HepG2 (cell line): ENCODE measurements around the gene AAR2. TPM values are rescaled to one million over a fixed set of nuclear protein-coding genes. Genes with fewer than 3 reads are reported as not detected.

Experiments used
- ATF7 ChIP-seq, 2 experiments: fragments of 450-650 bp in 1 of 2; sonication (generic) in 1 of 2; formaldehyde crosslinking in 1 of 2; IDR thresholded peaks; 2 replicates each; pipeline versions ENCODE4 v1.4.0 to v1.6.1; 2016 to 2020; ENCODE audit warnings: antibody characterized with exemption in 1 of 2, mild to moderate bottlenecking in 1 of 2, missing genetic modification reagents in 1 of 2
- ATM ChIP-seq: fragments of 450-650 bp; IDR thresholded peaks from 2 replicates; pipeline ENCODE4 v1.7.1; 2017; ENCODE audit warnings: mild to moderate bottlenecking, borderline replicate concordance
- CBX2 ChIP-seq, 2 experiments: fragments of 200-600 bp in 1 of 2; sonication (generic); formaldehyde crosslinking in 1 of 2; IDR thresholded peaks; 2 replicates each; pipeline versions ENCODE4 v1.7.0 to v1.8.1; 2018 to 2022; ENCODE audit warnings: low read depth in 2 of 2, low read length in 1 of 2, mild to moderate bottlenecking in 1 of 2, missing genetic modification reagents in 1 of 2
- CBX5 ChIP-seq: sonication (generic); formaldehyde crosslinking; IDR thresholded peaks from 2 replicates; pipeline ENCODE4 v1.4.0; 2020; ENCODE audit warnings: missing genetic modification reagents, borderline replicate concordance
- FOXP4 ChIP-seq: sonication (generic); formaldehyde crosslinking; IDR thresholded peaks from 2 replicates; pipeline ENCODE4 v1.4.0; 2020; ENCODE audit warnings: missing genetic modification reagents
- MEIS1 ChIP-seq: sonication (generic); formaldehyde crosslinking; IDR thresholded peaks from 2 replicates; pipeline ENCODE4 v1.9.0; 2021; ENCODE audit warnings: mild to moderate bottlenecking, missing genetic modification reagents, moderate library complexity, borderline replicate concordance
- MYC ChIP-seq: sonication (generic); formaldehyde crosslinking; IDR thresholded peaks from 2 replicates; pipeline ENCODE4 v1.9.0; 2021; ENCODE audit warnings: missing genetic modification reagents, borderline replicate concordance
- NBN ChIP-seq: fragments of 450-650 bp; conservative IDR thresholded peaks from 2 replicates; pipeline ENCODE4 v1.6.1; 2017
- RAD51 ChIP-seq: fragments of 450-650 bp; IDR thresholded peaks from 2 replicates; pipeline ENCODE4 v1.6.1; 2016; ENCODE audit warnings: borderline replicate concordance
- RFX1 ChIP-seq: fragments of 450-650 bp; IDR thresholded peaks from 2 replicates; pipeline ENCODE4 v1.6.1; 2017
- RNF2 ChIP-seq: fragments of 450-650 bp; conservative IDR thresholded peaks from 2 replicates; pipeline ENCODE4 v1.6.1; 2016; ENCODE audit warnings: low read depth
- ZNF282 ChIP-seq: fragments of 450-650 bp; IDR thresholded peaks from 2 replicates; pipeline ENCODE4 v1.6.1; 2018; ENCODE audit not compliant: partially characterized antibody
- ZNF329 ChIP-seq: sonication (generic); formaldehyde crosslinking; IDR thresholded peaks from 2 replicates; pipeline ENCODE4 v1.9.0; 2021; ENCODE audit warnings: low read depth, mild to moderate bottlenecking, missing genetic modification reagents
- ZNF367 ChIP-seq: sonication (generic); formaldehyde crosslinking; IDR thresholded peaks from 2 replicates; pipeline ENCODE4 v1.4.0; 2020; ENCODE audit warnings: missing genetic modification reagents, borderline replicate concordance
- ZNF550 ChIP-seq: sonication (generic); formaldehyde crosslinking; IDR thresholded peaks from 2 replicates; pipeline ENCODE4 v1.4.0; 2020; ENCODE audit warnings: mild to moderate bottlenecking, missing genetic modification reagents, borderline replicate concordance
- ZNF597 ChIP-seq: sonication (generic); formaldehyde crosslinking; IDR thresholded peaks from 2 replicates; pipeline ENCODE4 v1.5.0; 2020; ENCODE audit warnings: missing genetic modification reagents
- ZNF614 ChIP-seq: IDR thresholded peaks from 2 replicates; pipeline ENCODE4 v1.6.1; 2018; ENCODE audit warnings: missing biosample characterization, missing genetic modification reagents, inconsistent platforms, borderline replicate concordance
- ZSCAN31 ChIP-seq: sonication (generic); formaldehyde crosslinking; IDR thresholded peaks from 2 replicates; pipeline ENCODE4 v1.5.0; 2020; ENCODE audit warnings: low read depth, mild to moderate bottlenecking, missing genetic modification reagents
- polyA plus RNA-seq, 8 experiments: library from polyadenylated mRNA; depleted of rRNA in 3 of 8; stranded (reverse) in 7 of 8; unstranded in 1 of 8; fragments of >200 nt; fragmentation: Illumina TruSeq in 4 of 8; extraction: Trizol in 4 of 8; gene quantifications; 2 replicates each; pipeline versions ENCODE4 v1.2.1 to v1.2.3, GENCODE V29; 2011 to 2016; ENCODE audit warnings: low read depth in 4 of 8, missing spikeins in 1 of 8, mixed read lengths in 1 of 8; ENCODE audit not compliant: insufficient read depth in 1 of 8
- total RNA-seq, 5 experiments: library from RNA; depleted of rRNA; stranded (reverse); fragments of >200 nt; fragmentation: Illumina TruSeq; extraction: Trizol; gene quantifications; 2 replicates each; pipeline ENCODE4 v1.2.3, GENCODE V29; 2016; ENCODE audit warnings: low read depth in 1 of 5
- TF ChIP-seq, protein P1 (sequence below): sonication (generic); formaldehyde crosslinking; conservative IDR thresholded peaks from 2 replicates; pipeline ENCODE4 v1.5.0; 2020; ENCODE audit warnings: missing genetic modification reagents

Gene AAR2
- total and polyA plus RNA-seq, 2 of the 13 experiments (the other 11 are each of a cell fraction or from before 2014, with no cell fraction given) = 45.2 to 46.2 TPM

DNA sequence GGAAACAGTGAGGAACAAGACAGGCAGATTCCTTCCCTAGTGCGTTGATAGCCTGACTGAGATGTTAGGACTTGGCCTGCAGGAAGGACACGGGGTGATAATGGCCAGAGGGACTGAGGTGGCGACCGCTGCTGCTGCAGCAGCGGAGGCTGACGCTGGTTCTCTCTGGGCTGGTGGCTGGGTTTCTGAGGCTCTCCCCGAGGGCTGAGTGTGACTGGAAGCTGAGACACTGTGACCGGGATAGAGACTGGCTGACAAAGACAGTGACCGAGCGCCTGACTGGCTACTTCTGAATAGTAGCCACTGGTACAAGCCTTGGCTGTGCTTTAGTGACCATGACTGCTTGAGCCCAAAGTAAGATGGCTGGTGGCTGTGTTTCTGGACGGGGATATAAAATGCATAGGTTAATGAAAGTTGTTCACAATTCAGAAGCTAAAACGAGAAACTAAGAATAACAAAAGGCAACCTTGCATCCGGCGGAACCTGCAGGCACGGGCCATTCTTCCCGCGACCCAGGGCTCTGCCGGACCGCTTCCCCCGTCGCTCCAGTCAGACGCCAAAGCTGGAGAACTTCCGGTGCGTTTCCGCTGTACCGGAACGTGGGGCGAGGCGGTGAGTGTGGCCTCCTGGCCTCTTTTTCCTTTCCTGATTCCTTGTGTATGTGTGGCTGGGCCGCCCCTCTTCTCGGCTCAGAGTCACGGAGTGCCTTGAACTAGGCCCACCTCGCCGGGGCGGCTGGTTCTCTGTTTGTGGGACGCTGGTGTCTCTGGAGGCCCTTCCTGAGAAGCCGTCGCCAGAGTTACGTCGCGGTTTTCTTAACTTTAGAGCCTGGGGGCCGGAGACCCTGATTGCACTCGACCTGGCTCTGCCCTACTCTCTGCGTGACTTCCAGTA is at the start of gene AAR2 (continued):
- no peak; the same call in 1 of the 2 replicates for TF ChIP-seq CBX2 (IDR thresholded peaks at IDR 0.05; ENCODE audit: low read depth, low read length)
- no peak; the same call in 1 of the 2 replicates for TF ChIP-seq CBX2 (CRISPR knock-in tag; IDR thresholded peaks at IDR 0.05; ENCODE audit: low read depth)
- TF ChIP-seq CBX5 (CRISPR knock-in tag) = peak; percentile 100
- no peak for TF ChIP-seq NBN
- TF ChIP-seq MYC (CRISPR knock-in tag) = peak; percentile 98
- TF ChIP-seq FOXP4 (CRISPR knock-in tag) = peak; percentile 81
- no peak for TF ChIP-seq ZNF597 (CRISPR knock-in tag)
- TF ChIP-seq, protein P1, sequence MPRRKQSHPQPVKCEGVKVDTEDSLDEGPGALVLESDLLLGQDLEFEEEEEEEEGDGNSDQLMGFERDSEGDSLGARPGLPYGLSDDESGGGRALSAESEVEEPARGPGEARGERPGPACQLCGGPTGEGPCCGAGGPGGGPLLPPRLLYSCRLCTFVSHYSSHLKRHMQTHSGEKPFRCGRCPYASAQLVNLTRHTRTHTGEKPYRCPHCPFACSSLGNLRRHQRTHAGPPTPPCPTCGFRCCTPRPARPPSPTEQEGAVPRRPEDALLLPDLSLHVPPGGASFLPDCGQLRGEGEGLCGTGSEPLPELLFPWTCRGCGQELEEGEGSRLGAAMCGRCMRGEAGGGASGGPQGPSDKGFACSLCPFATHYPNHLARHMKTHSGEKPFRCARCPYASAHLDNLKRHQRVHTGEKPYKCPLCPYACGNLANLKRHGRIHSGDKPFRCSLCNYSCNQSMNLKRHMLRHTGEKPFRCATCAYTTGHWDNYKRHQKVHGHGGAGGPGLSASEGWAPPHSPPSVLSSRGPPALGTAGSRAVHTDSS (CRISPR knock-in tag) = no peak; the same call in 1 of the 2 replicates
- no peak; the same call in 1 of the 2 replicates for TF ChIP-seq ZNF367
- TF ChIP-seq ZNF550 (CRISPR knock-in tag) = peak; percentile 87
- peak; percentile 90; the same call in 1 of the 2 replicates for TF ChIP-seq ZNF329 (CRISPR knock-in tag)
- TF ChIP-seq ATF7 (IDR thresholded peaks at IDR 0.05) = no peak
- peak; percentile 76 for TF ChIP-seq ATF7 (CRISPR knock-in tag; IDR thresholded peaks at IDR 0.05)
- TF ChIP-seq ZSCAN31 = peak; percentile 85; the same call in 1 of the 2 replicates
- peak; percentile 68; the same call in 1 of the 2 replicates for TF ChIP-seq MEIS1 (CRISPR knock-in tag)
- TF ChIP-seq ATM = no peak
- TF ChIP-seq ZNF614 = peak; percentile 98
- TF ChIP-seq ZNF282 = no peak
- no peak; the same call in 1 of the 2 replicates for TF ChIP-seq RFX1
- peak; percentile 86 for TF ChIP-seq RNF2
- no peak for TF ChIP-seq RAD51
